GM23248 (cell line): ENCODE results near the gene DMBX1.

Source experiments
- EZH2 ChIP-seq: fragments of 200-600 bp; sonication (generic); IDR thresholded peaks from 2 replicates; pipeline ENCODE4 v1.6.1; 2018; ENCODE audit warnings: antibody characterized with exemption, mild to moderate bottlenecking; ENCODE audit not compliant: insufficient read depth, poor library complexity, severe bottlenecking
- EZH2phosphoT487 ChIP-seq: fragments of 200-600 bp; sonication (generic); IDR thresholded peaks from 2 replicates; pipeline ENCODE4 v1.6.1; 2018; ENCODE audit warnings: antibody characterized with exemption, moderate library complexity, mild to moderate bottlenecking, low read depth; ENCODE audit not compliant: insufficient read depth

DNA sequence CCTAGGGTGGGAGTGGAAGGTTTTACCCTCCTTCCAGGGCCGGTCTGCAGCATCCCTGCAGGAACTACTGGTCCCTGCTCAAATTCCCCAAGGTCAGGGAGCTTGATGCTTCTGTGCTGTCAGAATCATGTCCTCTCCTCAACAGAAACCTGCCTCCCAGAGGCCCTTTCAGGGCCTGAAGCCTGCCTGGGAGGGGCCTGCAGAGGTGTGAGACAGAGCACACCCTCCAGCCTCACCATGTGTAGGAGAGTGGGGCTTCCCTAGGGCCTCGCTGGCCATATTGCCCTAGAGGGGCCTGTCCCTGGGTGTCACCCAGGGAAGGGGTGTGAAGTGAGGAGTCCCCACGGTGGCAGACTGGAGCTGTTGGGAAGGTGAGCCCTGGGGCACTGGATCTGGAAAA is 40.7 kb downstream of the DMBX1 start:
- TF ChIP-seq EZH2 (no peak), EZH2phosphoT487 (no peak)
